HAP-1 (cell line): ENCODE measurements around the gene IFIT5.
"Not testable (repeated sequence)": the region's sequence is repeated elsewhere in the genome, so short reads cannot be mapped to it uniquely, and the experiment has no call there.

Source experiments
- DNase-seq, 2 experiments: peaks; one replicate each; pipeline ENCODE4 v3.0.0-alpha.2; 2016 to 2020; ENCODE audit warnings: low spot score in 2 of 2
- H3K27me3 ChIP-seq: fragments of 250-450 bp; sonication (Bioruptor Pico); 2 replicates; pipeline ENCODE4 v1.5.1; 2020; ENCODE audit warnings: low read depth, mild to moderate bottlenecking, moderate library complexity
- H3K36me3 ChIP-seq: fragments of 250-450 bp; sonication (Bioruptor Pico); replicated peaks from 2 replicates; pipeline ENCODE4 v1.5.1; 2020; ENCODE audit warnings: mild to moderate bottlenecking
- H3K4me1 ChIP-seq: fragments of 250-450 bp; sonication (Bioruptor Pico); 2 replicates; pipeline ENCODE4 v1.5.1; 2020; ENCODE audit warnings: mild to moderate bottlenecking
- H3K4me3 ChIP-seq: fragments of 250-450 bp; sonication (Bioruptor Pico); 2 replicates; pipeline ENCODE4 v1.5.1; 2020; ENCODE audit warnings: mild to moderate bottlenecking, moderate library complexity
- H3K9me3 ChIP-seq: fragments of 250-450 bp; sonication (Bioruptor Pico); 2 replicates; pipeline ENCODE4 v1.5.1; 2020; ENCODE audit warnings: mild to moderate bottlenecking, moderate library complexity
- in situ Hi-C: fragments of 300-500 bp; cut with MboI; formaldehyde crosslinking; loops from 3 replicates; pipeline ENCODE4 v1.14.3; 2020; ENCODE audit warnings: low sequenced_read_pairs, inconsistent platforms, mixed read lengths

The IFIT5 gene

DNA sequence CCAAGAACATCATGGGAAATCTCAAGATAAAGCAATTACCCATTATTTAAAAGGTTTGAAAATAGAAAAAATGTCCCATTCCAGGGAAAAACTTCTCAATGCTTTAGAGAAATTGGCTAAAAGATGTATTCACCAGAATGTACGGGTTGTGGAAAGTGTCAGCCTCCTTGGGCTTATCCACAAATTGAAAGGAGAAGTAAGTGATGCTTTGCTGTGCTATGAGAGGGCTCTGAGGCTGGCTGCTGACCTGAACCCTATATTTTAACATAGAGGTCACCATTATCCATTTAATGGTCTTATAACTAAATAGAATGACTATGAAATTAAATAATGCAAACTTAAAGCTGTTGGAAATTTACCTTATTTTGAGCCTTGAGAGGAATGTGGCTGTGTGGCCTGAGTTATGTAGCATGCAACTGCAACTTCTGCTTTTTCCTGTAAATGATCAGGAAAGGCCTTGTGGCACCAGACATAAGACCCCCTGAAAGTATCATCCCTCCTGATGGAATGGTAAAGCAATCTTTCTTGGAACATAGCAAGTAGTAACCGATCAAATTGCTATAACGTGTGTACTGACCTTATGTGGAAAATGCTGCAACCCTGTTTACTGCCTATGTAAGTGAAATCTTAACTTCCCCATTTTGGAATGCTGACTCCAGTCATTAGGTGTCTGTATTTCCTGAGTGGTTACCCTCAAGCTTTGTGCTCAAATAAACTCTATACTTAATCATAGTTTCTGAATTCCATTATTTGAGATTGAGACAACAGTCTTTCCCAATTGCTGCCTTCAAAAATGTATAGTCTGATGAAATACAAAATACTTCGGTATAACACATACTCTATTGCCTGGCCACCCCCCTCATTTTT, 29.7 kb upstream of the IFIT5 start:
- Histone ChIP-seq H3K9me3 (no peaks in the 10 kb centered on the region), H3K4me3 (no peak overlapping the region), H3K27me3 (no peaks in the 10 kb centered on the region), H3K4me1 (no peaks in the 10 kb centered on the region), H3K36me3 (no peaks in the 10 kb centered on the region)
- no peak for DNase-seq
- in situ Hi-C loops, result no loop called here

DNA sequence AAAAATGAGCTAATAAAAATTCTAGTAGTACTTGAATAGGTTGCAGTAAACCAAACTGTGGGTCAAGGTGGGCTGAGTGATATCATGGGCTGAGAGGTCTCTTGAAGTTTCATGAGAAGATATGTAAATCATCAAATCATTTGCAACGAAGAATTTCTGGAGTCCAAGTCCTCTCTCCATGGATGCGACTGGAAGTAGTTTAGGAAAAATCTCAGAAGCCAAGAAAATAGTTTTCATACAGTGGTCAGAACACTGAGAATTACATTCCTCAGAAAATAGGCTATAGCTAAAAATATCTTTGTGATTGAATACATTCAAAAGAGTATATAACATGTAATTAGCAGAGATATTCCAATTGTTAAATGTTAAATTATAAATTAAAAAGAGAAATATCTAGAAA, 25.6 kb upstream of the IFIT5 start:
- H3K4me1 ChIP-seq, result peaks cover 10% of the 10 kb centered on the region
- no peaks in the 10 kb centered on the region for H3K9me3 ChIP-seq
- no peaks in the 10 kb centered on the region for H3K27me3 ChIP-seq
- H3K4me3 ChIP-seq, result no peak overlapping the region
- in situ Hi-C loops, result no loop called here
- no peak for DNase-seq
- H3K36me3 ChIP-seq, result no peaks in the 10 kb centered on the region

DNA sequence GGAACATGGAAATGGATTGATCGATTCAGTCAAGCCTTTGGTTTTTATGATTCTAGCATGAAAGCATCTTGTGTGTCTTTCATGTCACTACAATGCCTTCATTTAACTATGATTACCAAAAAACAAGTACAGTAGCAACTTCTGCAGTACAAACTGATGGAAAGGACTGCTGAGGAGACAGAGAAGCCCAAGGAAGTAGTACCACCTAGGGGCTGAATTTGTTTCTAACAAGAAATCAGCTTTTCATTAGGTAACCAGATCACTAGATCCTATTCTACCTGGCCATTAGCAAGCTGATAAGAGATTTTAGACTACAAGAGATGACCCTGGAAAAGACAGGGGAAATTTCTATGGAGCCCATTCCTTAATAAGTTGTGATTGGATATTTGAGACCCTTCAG, 25.1 kb upstream of the IFIT5 start:
- Histone ChIP-seq H3K4me1 (peaks cover 12% of the 10 kb centered on the region), H3K9me3 (no peaks in the 10 kb centered on the region)

DNA sequence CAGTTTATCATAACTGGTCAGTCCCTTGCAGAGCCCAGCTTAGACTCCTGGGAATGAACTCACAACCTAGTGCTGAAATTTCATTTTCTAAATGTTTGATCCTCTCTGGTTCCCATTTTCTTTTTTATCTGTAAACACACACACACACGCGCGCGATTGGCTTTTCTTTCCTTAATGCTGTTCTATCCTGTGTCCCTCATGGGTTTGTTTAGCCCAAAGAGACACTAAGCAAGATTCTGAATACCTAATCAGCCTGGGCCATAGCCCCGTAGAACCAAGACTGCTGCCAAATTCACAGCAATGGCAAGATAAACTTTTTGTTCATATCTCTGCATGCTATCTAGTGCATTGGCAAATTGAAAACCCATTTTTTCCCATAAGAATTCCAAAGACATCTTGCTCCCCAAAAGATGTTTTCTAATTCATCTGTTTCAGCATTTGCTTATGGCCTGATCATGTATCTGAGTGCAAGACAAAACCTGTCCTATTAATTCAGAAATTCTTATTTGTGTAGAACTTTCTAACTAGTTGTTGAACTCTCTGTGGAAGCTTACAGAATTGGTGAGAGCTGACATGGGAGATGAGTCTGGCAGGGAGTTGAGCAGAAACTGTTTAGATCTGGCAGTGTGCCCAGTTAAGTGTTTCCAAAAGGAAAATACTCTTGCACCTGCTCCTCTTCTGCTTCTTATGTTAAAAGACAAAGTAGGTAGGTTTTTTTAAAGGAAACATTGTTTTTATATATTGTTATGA, 23.7 kb upstream of the IFIT5 start:
- H3K9me3 ChIP-seq, result no peaks in the 10 kb centered on the region

More for the DNA sequence above, 25.1 kb upstream of the IFIT5 start:
- no peaks in the 10 kb centered on the region for H3K27me3 ChIP-seq
- DNase-seq, result peak in 1 of 2 experiments; percentile 20
- in situ Hi-C loops, result no loop called here
- H3K4me3 ChIP-seq, result no peak overlapping the region
- H3K36me3 ChIP-seq, result no peaks in the 10 kb centered on the region

DNA sequence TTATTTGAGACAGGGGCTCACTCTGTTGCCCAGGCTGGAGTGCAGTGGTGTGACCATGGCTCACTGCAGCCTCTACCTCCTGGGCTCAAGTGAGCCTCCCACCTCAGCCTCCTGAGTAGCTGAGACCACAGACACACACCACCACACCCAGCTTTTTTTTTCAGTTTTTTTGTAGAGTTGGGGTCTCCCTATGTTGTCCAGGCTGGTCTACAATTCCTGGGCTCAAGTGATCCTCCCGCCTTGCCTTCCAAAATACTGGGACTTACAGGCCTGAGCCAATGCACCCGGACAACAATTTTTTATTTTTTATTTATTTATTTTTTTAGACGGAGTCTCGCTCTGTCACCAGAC, 23.2 kb upstream of the IFIT5 start:
- H3K36me3 ChIP-seq, DNase-seq, H3K27me3 ChIP-seq, H3K4me3 ChIP-seq, H3K9me3 ChIP-seq, in situ Hi-C loops: not testable (repeated sequence)
- peaks cover 12% of the 10 kb centered on the region for H3K4me1 ChIP-seq

More for the DNA sequence above, 23.7 kb upstream of the IFIT5 start:
- H3K4me3 ChIP-seq, result no peak overlapping the region
- no peaks in the 10 kb centered on the region for H3K27me3 ChIP-seq
- no peak for DNase-seq
- no peaks in the 10 kb centered on the region for H3K36me3 ChIP-seq
- H3K4me1 ChIP-seq, result peaks cover 12% of the 10 kb centered on the region
- in situ Hi-C loops, result no loop called here

DNA sequence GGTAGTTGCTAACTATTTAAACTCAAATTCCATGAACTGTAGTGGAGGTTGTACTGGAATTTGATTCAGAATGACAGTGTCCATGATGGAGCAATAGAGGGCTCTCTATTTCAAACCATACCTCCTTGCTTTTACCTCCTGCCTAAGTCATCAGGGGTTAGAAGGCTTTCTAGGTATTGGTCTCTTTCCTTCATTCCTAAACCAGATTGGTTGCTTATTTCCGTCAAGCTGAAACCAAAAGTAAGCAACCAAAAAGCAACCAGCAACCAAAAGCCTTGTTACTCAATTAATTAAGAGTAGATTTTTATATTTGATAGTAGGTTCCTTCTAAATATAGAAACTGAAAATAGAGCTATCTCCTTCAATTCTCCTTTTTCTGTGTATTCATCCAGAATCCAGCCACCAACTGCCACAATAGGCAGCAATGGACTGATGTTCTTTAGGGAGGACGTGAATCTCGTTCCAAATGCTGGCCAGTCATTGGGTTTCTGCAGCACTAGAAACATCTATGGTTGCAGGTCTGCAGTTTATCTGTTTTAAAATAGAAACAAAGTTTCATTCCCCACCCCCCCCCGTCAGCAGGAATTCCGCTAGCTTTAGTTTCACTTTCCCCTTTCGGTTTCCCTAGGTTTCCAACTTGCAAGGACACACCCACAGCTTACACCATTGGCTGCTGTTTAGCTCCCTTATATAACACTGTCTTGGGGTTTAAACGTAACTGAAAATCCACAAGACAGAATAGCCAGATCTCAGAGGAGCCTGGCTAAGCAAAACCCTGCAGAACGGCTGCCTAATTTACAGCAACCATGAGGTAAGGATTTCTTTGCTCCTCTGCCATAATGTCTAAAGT, 22.2 kb upstream of the IFIT5 start, which contains the start of gene IFIT1:
TSS of gene IFIT1 (plus strand) at position 717 of the 850 bp plus-strand sequence. CDS start at position 807, 90 bp downstream.
- Histone ChIP-seq H3K4me1 (peaks cover 12% of the 10 kb centered on the region), H3K36me3 (no peaks in the 10 kb centered on the region), H3K27me3 (no peaks in the 10 kb centered on the region), H3K4me3 (peak within 1 kb of the TSS; percentile 40), H3K9me3 (no peaks in the 10 kb centered on the region)
- in situ Hi-C loops, result no loop called here
- peak; percentile 70 to 90 for DNase-seq

DNA sequence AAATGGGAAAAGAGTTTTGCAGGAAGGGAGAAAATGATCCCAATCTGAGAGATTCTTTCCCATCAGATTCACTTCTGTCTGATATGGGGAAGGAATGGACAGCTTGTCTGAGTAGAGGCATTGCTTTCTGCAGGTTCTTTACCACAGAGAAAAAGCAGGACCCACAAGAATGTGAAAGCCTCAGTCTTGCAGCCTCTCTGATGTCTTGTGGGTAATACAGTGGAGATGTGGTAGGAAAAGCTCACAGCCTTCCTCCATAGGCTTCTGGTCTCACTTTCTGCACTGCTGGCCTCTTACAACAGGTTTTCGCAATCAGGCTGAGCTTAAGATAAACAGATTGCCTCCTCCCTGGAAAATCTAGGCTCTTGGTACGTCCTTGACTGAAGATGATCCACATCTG, 21.4 kb upstream of the IFIT5 start:
- DNase-seq, result no peak

DNA sequence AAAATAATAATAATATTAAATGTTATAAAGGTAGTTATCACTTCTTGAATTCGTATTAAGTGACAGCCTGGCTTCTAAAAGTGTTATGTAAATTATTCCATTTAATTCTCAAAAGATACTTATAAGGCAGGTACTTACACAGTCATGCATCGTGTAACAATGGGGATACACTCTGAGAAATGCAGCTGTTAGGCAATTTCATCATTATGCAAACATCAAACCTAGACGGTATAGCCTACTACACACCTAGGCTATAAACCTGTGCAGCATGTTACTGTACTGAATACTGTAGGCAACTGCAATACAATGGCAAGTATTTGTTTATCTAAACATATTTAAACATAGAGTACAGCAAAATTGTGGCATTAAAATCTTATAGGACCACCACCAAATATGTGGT, 20.5 kb upstream of the IFIT5 start:
- H3K4me1 ChIP-seq, result peaks cover 12% of the 10 kb centered on the region
- no peaks in the 10 kb centered on the region for H3K36me3 ChIP-seq
- H3K27me3 ChIP-seq, result no peaks in the 10 kb centered on the region
- H3K9me3 ChIP-seq, result no peaks in the 10 kb centered on the region
- DNase-seq, result no peak
- in situ Hi-C loops, result no loop called here
- H3K4me3 ChIP-seq, result no peak overlapping the region

More for the DNA sequence above, 21.4 kb upstream of the IFIT5 start:
- in situ Hi-C loops, result no loop called here
- Histone ChIP-seq H3K4me1 (peaks cover 12% of the 10 kb centered on the region), H3K4me3 (peak overlapping the region; percentile 40), H3K27me3 (no peaks in the 10 kb centered on the region), H3K36me3 (no peaks in the 10 kb centered on the region), H3K9me3 (no peaks in the 10 kb centered on the region)

DNA sequence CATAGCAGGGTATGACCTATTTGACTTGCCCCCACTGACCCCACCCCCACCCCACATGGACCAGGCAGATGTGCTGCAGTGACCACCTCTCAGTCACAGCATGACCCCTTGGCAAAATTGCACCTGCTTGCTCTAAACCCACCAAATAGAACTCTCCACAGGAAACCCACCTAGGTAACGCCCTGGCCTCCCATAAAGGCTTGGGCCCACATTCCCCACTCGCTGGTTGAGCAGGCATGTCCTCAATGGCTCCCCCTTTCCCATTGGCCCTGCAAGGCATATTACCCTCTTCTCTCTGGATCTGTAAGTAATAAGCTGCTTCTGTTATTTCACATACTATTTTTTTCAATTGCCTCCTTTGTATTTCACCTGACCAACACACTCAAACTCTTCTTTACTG, 19.2 kb upstream of the IFIT5 start:
- Histone ChIP-seq H3K4me1 (peaks cover 12% of the 10 kb centered on the region), H3K4me3 (no peak overlapping the region), H3K9me3 (no peaks in the 10 kb centered on the region), H3K36me3 (no peaks in the 10 kb centered on the region), H3K27me3 (no peaks in the 10 kb centered on the region)
- in situ Hi-C loops, result no loop called here
- DNase-seq, result no peak

DNA sequence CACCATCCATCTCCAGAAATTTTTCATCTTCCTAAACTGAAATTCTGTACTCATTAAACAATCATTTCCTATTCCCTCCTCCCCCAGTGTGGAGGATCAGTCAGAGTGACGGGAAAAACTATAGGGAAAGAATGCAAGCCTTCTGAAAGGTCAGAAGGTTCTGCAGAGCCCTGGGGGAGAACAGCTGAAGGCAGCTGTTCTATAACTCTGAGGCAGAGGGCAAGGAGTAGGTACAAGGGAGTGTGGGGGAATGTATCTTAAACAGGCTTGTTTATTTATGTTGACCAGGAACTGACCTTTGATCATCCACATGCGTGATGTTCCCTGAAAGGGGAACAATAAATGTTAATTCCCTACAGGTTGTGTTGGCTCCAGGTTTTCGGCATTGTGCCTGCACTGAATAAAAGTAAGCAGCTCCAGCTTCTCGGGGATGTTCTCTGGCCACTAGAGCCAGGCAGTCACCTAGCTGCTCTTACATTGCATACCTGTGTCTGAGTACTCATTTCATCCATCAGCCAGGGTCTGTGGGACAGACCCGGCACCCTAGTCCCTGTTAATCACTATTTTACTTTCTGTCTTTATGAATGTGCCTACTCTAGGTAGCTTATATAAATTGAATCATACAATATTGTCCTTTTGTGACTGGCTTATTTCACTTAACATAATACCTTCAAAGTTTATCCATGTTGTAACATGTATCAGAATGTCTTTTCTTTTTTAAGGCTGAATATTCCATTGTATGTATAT, 16.2 kb upstream of the IFIT5 start:
- in situ Hi-C loops, result no loop called here
- Histone ChIP-seq H3K4me3 (no peak overlapping the region), H3K4me1 (peaks cover 2% of the 10 kb centered on the region), H3K27me3 (no peaks in the 10 kb centered on the region), H3K9me3 (no peaks in the 10 kb centered on the region), H3K36me3 (no peaks in the 10 kb centered on the region)
- no peak for DNase-seq

DNA sequence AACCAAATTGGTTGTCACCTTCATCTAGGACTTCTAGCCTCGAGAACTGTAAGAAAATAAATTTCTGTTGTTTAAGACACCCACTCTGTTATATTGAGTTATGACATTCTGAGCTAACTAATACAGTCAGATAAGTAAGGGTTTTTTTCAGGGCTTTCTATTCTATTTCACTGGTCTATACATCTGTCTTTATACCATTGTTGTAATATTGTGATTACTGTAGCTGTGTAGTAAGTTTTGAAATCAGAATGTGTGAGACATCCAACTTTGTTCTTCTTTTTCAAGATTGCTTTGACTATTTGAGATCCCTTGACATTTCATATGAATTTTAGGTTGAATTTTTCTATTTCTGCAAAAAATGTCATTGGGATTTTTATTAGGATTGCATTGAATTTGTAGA, 14.4 kb upstream of the IFIT5 start:
- in situ Hi-C loops, result no loop called here
- no peaks in the 10 kb centered on the region for H3K9me3 ChIP-seq
- DNase-seq, result no peak
- no peaks in the 10 kb centered on the region for H3K4me1 ChIP-seq
- no peaks in the 10 kb centered on the region for H3K27me3 ChIP-seq
- no peak overlapping the region for H3K4me3 ChIP-seq
- H3K36me3 ChIP-seq, result no peaks in the 10 kb centered on the region

DNA sequence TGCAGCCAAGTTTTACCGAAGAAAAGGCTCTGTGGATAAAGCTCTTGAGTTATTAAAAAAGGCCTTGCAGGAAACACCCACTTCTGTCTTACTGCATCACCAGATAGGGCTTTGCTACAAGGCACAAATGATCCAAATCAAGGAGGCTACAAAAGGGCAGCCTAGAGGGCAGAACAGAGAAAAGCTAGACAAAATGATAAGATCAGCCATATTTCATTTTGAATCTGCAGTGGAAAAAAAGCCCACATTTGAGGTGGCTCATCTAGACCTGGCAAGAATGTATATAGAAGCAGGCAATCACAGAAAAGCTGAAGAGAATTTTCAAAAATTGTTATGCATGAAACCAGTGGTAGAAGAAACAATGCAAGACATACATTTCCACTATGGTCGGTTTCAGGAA, 11.3 kb upstream of the IFIT5 start:
- Histone ChIP-seq H3K36me3 (no peaks in the 10 kb centered on the region), H3K4me3 (no peak overlapping the region), H3K4me1 (no peaks in the 10 kb centered on the region), H3K9me3 (no peaks in the 10 kb centered on the region), H3K27me3 (no peaks in the 10 kb centered on the region)
- no peak for DNase-seq
- in situ Hi-C loops, result no loop called here
